C4-2B (cell line): Measurements from ENCODE around the gene ARFGAP1.

Source experiments
- CTCF ChIP-seq: fragments of 450-650 bp; conservative IDR thresholded peaks from 2 replicates; pipeline ENCODE4 v1.5.1; 2017; ENCODE audit warnings: mild to moderate bottlenecking
- ZFX ChIP-seq: fragments of 450-650 bp; IDR thresholded peaks from 2 replicates; pipeline ENCODE4 v1.6.1; 2017

- no peak for TF ChIP-seq CTCF
- TF ChIP-seq ZFX = no peak
Observed at GRCh38 chr20:63261795-63262528, 10.7 kb upstream of the ARFGAP1 start.
